GM20000 (cell line): Measurements from ENCODE around the gene REC8.

Experiments
- DNase-seq: peaks from one replicate; pipeline ENCODE4 v3.0.0; 2012; ENCODE audit warnings: low spot score
- CTCF ChIP-seq: IDR thresholded peaks from 2 replicates; pipeline ENCODE4 v1.5.1; 2012; ENCODE audit warnings: mild to moderate bottlenecking, control low read depth; ENCODE audit errors: extremely low read depth, missing control alignments

REC8 gene

GRCh38 chr14:24172871-24173281 lies 996 bp downstream of the REC8 start:
- no peak for TF ChIP-seq CTCF
- DNase-seq, result no peak

GRCh38 chr14:24176599-24176998 lies 4.7 kb downstream of the REC8 start:
- DNase-seq, result no peak
- no peak for TF ChIP-seq CTCF

GRCh38 chr14:24177041-24177825 lies 5.4 kb downstream of the REC8 start:
- TF ChIP-seq CTCF, result no peak
- no peak for DNase-seq

- no peak for TF ChIP-seq CTCF
- no peak for DNase-seq
These were observed 6.0 kb downstream of the REC8 start for GRCh38 chr14:24177891-24178290.

- no peak for TF ChIP-seq CTCF
- no peak for DNase-seq
These were observed 6.7 kb downstream of the REC8 start for GRCh38 chr14:24178399-24179178.

GRCh38 chr14:24179294-24179960 lies 7.5 kb downstream of the REC8 start:
- DNase-seq, result no peak
- TF ChIP-seq CTCF, result no peak
